DMS153 treated with DMSO at 0.1 percent for 48 hours (cell line): ENCODE measurements around the gene CUEDC1.

ENCODE experiments used
- DNase-seq: peaks from one replicate; lab custom pipeline; 2025; ENCODE audit not compliant: unreplicated experiment; lab: John Stamatoyannopoulos, UW

Gene CUEDC1

GRCh38 chr17:57955183-57955931 lies at the start of gene CUEDC1:
Gene CUEDC1 (minus strand): TSS chr17:57955412. CDS start chr17:57885564, 69,848 bp downstream.
- no peak for DNase-seq

DNA sequence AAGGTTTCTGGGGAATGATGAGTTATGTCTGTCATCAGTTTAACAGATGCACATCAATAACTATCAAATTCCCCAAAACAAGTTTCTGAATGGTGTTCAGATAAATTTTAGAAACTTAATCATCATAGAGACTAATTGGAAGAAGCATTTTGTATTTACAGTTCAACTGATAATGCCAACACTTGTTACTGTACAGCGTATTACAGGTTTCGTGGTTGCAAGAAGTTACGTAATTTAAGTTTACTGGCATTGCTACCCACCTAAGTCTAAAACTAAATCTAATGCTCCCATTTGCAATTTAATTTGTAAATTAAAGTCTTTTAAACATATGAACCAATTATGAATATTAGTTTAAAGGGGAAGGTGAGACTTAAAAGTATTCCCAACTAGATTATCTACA lies 48.8 kb upstream of the CUEDC1 start:
- DNase-seq, result no peak

DNA sequence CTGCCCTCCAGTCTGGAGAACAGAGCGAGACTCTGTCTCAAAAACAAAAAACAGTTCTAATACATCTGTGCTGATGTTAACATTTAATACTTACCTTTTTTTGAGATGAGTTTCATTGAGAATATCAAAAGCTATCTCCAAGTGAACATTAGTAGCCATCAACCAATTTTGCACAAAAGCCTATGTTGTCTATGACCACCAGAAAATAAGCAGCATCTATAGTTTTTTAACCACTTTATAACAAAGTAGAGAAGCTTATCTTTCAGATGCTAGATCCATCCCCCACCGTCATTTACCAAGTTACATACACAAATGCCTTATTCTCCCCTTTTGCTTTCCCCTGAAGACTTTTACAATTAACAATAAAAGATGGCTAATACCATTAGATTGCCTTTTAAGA lies 47.8 kb upstream of the CUEDC1 start:
- DNase-seq, result no peak

DNA sequence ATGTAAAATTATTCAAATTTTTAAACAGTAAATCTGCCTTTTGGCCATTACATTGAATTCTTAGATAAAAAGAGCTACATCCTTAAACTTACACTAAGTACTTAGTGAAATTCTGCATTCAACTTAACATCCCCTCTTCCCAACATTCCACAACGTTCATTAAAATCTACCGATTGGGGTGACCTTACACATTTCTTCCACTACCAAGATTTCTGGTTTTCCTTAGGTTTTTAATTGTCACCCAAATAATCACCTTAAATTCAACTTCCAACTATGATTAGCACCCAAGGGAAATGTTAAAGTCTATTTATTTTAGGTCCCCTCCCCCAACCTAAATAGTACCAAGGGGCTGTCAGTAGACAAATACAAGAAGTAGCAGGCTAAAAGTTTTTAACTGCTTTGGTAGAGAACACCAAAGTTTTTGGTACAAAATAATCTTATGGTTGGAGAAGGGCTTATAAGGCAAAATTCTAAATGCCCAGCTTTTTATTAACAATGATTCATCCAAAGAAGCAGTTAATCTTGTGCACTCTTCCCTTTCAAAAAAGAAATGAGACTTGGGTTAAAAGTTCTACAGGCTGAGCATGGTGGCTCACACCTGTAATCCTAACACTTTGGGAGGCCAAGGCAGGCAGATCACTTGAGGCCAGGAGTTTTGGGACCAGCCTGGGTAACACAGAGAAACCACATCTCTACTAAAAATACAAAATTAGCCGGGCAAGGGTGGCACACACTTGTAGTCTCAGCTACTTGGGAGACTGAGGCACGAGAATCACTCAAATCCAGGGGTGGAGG lies 47.1 kb upstream of the CUEDC1 start:
- DNase-seq, result no peak

DNA sequence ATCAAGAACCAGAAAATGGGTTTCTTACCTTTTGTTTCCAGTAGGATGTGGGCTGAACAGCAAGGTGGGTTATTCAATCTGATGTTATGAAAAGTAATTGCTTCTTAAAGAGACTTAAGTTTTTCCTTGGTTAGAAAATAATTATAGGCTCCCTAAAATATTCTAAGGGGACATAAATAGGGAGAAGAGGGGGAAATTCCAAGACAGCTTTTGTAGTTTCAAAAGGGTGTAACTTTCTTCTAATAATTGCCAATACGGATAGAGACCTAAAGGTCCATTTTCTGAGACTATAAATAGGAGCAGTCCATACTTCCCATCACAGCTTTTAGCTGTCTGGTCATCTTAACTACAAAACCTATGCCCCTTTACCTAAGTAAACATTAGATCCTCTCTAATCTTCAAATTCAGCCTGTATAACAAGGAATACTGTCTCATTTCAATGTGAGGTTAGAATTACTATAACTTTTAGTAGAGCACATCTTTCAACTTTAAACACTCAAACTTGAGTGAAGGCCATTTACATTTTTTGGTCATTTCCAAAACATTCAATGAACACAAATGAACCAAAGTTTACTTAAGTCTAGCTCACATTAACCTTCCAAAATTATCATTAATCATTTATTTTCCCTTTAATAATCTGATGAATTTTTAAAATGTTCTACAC lies 46.4 kb upstream of the CUEDC1 start:
- DNase-seq, result no peak

DNA sequence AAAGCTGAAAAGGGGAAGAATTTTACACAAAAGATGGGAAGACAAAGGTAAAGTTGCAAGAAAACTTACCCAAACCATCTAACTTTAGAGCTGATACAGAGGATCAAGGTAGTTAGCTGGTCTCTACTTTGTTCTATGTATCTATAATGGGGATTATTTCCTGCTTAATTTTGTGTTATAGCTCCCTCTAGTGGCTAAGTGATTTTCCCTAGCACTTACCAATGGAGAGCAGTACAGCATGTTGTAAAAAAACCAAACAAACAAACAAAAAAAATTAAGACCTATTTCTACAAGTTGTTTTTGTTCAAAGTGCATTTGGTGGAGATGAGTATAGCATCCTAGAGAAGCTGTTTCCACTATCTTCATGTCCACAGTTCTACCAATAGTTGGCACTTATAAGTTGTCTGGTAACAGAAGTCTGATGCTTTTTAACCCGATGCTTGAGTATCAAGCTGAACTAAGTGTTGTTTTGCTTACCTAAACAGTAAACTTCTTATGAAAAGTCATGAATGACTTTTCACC lies 44.3 kb upstream of the CUEDC1 start:
- peak; percentile 56 for DNase-seq

DNA sequence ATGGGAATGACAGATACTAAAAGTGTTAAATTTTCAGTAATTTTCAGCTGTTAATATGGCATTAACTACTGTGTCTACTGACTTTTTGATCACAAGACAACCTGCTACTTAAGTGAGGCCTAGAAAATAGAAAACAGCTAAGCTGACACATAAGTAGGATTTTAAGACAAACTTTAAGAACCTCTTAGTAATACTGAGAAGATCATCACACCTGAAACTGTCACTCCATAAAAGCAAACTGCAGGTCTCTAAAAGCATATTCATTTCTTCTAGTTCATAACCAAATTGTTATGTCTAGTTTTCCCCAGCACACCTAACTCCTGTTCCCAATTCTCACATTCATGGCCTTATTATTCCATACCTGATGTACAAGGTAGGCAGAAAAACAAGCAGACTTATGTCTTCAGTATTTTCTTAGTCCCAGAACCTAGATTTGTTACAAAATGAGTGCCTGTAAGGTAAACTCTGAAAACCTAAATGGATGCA lies 43.8 kb upstream of the CUEDC1 start:
- DNase-seq, result no peak

GRCh38 chr17:57997085-57997809 lies 42.0 kb upstream of the CUEDC1 start:
- no peak for DNase-seq

- DNase-seq, result peak; percentile 78
Measured at GRCh38 chr17:57995076-57995956, 40.1 kb upstream of the CUEDC1 start.

GRCh38 chr17:57994436-57994835 lies 39.2 kb upstream of the CUEDC1 start:
- DNase-seq, result no peak

DNA sequence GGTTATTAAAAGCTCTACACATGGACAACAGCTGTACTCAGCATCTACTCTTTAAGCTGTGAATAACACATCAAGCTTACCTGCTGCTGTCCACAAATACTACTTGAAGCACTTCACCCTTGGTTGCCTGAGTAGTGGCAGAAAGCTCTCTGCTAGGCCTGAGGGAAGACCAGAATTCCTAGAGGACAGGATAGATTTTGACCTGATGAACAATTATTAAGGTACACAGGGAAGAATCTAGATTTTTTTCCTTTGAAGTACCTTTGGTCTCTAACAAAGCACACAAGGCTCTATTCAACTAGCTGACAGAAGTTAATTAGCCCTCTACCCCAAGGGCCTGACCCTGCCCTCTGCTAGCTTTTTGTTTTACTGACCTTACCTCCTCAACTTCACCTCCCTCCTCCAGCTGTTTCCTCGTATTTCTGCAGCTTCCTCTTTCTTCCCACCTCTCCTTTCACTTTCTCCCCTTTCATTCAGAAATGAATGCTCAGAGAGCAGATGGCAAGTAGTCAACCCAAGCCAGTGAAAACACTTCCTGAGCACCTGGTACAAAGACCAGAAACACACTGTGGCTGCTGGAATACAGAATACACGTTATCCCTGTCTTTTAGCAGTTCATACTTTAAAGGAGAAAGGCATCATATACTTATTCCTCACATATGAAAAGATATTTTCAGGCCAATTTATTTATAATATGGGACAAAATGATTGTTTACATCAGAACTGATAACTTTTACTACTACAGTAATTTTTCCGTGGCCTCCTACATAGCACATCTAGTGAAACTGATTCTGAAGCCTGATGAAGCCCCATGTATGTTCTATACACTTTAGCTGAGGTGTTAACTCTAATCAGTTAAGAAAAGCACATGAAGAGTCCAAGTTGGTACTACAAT lies 38.5 kb upstream of the CUEDC1 start:
- DNase-seq, result peak; percentile 60

DNA sequence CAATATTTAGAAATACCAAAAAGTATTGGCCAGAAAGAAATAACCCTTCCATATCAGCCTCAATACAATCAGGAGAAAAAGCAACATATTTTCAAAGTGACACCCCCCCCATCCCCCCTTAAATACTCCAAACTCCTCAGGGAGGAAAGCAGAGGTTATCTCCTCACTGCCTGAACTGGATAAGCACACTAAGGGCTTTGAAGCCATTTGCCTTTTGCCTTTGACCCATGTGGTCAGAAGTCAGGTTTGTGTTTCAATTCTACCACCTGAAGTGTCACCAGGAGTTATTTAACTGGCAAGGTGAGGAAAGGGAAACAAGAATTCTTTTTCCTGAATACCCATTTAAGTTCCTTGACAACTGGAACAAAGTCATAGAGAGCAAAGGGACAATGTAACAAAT lies 36.3 kb upstream of the CUEDC1 start:
- DNase-seq, result no peak

- no peak for DNase-seq
Measured at GRCh38 chr17:57990037-57990436, 34.8 kb upstream of the CUEDC1 start.

- DNase-seq, result peak; percentile 24
Measured at GRCh38 chr17:57988301-57989250, 33.4 kb upstream of the CUEDC1 start.

DNA sequence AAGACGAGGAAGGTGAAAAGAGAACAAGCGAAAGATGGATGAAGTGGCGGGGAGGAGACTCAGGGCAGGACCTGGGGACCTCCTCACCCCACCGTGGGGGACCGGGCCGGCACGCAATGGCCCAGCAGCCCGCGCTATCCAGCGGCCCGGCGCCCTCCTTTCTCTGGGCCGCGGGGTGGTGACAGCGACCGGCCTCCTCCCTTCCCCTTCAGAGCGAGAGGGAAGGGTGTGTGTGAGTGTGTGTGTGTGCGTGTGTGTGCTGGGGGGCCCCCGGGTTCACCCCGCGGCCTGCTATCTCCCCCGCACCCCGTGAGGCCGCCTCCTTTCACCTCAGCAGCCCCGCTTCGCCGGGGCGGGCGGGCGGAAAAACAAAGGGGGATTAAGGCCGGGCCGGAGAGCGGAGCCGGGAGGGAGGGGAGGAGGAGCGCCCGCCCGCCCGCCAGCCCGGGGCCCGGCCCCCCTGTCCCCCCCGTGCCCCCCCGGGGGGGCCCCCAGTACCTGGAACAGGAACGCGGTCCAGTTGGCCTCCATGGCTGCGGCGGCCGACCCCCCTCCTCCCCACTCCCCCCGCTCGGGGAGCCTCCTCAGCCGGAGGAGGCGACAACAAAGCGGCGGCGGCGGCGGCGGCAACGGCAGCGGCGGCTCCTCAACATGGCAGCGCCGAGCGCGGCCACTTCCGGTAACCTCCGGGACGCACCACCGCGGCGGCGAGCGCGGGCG lies 32.5 kb upstream of the CUEDC1 start, which contains the start of gene VEZF1:
VEZF1 (minus strand) TSS at position 674 of the 720 bp plus-strand sequence; CDS start at position 531, 143 bp downstream.
- DNase-seq, result peak; percentile 78

DNA sequence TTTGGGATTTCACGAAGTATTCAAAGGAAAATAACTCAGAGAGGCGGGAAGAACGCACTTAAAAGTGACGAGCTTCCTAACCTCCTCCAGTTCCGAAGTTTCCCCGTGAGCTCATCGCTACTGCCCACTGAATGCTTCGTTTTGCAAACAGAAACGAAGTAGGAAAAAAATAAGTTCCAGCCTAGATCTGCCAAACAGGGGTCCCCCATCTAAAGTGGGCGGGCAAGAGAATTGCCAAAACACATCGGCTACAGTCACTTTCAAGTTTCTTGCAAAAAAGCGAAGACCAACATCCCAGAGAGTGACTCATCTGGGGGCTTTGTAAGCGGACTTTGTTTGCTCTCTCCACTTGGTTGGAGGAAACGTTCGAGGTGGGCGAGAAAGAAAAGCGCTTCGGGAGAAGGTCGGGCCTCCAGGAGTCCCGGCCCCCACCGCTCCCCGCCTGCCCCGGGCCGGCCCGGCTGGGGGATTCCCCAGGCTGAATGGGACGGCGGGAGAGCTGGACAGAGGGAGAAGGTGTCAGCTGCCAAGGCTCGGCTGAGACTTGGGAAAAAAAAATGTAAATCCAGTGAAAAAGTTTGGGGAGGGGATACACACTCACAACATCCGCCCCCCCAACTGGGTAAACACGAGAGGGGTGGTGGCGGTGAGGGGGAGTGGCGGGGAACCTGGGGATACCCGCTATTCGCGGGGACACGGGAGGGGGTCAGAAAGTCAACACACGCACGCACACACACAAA lies 31.8 kb upstream of the CUEDC1 start:
- DNase-seq, result no peak
